Islet of Langerhans (tissue), 1 donor: ENCODE data around the gene ZC3H7A.
A peak's percentile ranks its signal among the peaks of the same experiment; 100 is the strongest.

Experiments
- FAIRE-seq: peaks from one replicate; lab custom pipeline; 2011; peaks lifted over from hg19 to GRCh38; lab: Jason Lieb, UNC

ZC3H7A gene

DNA sequence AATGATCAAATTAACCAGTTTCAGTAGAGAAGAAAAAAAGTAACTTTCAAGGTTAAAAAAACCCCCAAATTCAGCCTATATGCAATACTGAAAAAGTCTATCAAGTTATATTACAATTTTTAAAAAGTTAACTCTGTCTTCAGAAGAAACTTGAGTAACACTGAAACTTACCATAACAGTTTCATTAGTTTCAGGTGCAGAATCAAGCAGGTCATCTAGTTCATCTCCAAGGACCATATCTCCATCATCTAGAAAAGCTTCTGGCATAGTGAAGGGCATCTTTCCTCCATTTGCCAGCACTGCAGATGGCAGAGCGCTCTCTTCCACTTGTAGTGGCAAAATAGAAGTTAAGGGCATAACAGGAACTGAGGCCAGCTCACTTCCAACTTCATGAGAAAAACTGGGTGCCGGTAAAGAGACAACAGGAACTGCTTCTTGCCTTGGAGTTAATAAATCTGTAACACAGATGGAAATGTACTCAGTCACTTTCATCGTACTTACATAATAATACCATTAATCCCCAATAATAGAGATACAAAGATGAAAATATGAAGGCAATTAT lies 22.9 kb downstream of the ZC3H7A start:
- FAIRE-seq = no peak

DNA sequence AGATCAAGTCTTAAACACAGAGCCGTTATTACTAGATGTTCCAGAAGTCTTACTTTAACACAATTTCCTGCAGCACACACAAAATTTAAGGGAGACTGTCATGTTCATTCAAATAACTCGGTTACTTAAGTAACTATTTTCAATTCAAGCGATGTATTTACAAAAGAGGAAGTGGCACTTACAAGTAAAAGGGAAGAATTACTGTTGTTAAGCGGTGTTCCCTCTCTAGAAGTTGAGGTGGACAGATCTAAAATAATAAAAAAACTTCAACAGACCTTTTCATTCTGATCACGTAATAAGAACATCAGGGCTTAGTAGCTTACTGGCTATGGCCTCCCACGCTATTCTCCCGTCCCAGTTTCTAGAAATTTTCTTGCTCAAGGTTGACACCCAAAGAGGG lies 28.2 kb downstream of the ZC3H7A start:
- FAIRE-seq = no peak

DNA sequence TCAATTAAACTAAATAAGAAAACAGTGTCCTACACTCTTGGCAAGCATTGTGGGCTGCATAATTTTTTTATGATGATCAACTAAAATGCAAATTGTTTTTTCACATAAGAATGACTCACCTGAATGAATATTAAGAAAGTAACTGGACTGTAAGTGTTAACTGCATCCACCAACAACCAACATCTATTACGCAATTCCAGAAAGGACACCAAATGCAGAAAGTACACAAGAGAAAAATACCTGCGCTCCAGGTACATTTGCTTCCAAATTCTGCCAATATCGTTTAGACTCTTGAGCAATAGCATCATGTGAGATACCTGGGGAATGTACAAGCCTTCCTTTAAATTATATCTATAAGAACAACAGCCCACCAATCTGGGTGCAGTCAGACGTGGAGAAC lies 34.6 kb downstream of the ZC3H7A start:
- FAIRE-seq = no peak

DNA sequence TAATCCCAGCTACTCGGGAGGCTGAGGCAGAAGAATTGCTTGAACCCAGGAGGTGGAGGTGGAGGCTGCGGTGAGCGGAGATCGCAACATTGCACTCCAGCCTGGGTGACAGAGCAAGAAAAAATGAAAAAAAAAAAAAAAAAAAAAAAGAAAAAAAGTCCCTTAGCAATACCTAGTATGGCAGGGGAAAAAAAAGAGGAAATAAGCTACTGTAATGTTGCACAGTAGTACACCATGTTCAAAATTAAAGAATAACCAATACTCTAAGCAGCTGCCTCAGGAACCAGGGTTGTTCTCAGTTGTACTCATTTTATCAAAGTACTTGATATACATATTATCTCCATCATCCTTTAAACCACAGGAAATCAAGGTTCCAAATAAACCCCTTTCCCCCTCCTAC lies 37.1 kb downstream of the ZC3H7A start:
- no peak for FAIRE-seq

DNA sequence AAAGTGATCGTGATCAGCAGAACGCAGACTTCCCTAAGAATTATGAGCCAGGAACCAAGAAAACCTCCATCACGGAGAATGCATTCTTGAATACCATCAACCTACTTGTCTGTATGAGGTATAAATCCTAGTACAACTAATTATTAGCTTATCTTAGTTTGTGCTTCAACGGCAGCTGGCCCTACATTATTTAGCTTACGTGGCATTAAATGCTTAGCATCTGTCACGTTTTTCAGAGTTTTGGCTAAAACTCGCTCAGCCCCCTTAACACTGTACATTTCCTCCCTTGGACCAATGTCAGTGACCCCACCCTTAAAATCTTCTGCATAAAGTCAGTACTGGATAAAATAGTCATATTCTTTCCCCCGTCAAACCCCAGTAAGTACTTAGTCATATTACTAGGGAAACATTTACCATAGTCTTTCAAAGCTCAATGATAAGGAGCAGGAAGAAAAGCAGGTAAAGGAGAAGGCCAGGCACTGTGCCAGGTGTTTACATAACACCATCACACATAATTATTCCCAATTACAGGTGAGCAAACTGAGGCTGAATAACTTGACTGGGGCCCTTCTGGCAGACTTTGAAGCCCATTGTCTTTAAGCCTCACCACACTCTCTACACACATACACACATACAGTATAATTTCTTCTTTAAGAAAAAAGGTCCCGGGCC lies 37.8 kb downstream of the ZC3H7A start:
- no peak for FAIRE-seq

DNA sequence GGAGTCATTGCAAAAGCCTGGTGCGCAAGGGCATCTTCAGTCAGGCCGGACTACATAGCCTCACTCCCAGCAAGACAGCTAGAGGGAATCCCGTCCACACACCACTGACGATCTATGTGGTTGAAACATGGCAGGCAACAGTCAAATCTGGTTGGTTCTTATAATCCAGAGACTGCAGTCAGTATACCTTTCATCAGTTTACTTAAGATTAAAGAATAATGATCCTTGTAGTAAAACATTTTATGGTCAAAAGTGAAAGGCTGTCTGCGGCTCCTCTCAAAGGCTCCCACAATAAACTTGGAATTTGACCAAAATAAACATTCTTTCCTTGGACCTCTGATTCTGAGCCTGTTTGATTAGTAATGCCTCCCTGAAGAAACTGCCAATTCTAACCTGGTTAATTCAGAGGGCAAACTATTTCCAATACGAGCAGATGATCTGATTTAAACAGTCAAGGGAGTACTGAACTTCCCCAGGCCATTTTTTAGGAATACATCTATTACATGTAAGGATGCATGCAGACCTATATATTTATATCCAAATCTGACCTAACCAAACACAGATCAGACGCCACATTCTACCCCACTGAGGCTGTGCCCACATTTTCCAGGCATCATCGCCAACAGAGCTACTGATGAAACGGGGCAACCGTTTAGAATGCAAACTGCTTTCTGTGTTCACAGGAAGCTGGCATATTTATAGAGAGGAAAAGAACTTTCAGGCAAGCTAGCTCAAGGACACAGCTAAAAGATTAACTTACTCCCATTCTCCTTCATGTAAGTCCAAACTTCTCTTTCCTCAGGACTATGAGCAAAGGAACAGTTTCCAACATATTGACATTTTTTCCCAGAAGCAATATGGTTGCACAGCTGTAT lies 39.1 kb downstream of the ZC3H7A start:
- no peak for FAIRE-seq

DNA sequence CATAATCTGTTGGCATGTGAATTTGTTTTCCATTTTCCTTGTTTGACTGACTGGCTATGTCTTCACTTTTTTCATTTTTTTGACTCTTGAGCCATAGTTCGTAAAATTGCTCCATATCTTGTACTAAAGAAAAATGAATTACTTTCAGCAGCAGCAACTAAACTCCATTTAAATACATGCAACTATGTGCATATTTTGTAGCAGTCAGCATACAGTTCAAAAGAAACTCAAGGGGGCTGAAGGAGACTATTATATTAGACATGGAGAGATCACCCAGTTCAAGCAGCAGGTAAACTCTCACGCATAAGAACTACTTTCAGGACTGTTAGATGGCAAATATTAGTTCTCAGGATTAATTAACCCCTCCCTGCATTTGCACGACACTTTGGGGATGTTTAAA lies 40.8 kb downstream of the ZC3H7A start:
- FAIRE-seq = no peak

DNA sequence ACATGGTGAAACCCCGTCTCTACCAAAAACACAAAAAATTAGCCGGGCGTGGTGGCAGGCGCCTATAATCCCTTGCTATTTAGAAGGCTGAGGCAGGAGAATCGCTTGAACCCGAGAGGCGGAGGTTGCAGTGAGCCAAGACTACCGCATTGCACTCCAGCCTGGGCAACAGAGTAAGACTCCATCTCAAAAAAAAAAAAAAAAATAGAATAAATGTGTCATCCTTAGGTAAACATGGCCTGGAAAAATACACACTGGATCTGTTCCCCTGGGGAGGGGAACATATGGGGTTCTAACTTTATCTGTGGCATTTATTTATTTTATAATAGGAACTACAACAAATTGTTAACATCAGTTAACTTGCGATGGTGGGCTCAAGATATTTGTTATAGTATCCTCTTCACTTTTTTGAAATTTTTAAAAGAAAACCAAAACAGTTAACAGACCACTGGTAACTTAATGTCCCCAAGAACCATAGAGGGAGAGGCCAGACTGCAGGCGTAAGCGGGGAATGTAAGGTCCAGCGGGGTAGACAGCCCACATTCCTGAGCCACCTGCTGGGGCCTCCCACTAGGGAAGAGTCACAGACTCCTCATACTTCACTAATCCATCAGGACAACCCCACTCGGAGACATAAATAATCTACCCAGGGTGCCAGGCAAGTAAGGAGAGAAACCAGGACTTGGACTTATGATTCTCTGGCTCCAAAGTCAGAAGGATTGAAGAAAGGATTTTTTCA lies 41.9 kb downstream of the ZC3H7A start:
- no peak for FAIRE-seq

DNA sequence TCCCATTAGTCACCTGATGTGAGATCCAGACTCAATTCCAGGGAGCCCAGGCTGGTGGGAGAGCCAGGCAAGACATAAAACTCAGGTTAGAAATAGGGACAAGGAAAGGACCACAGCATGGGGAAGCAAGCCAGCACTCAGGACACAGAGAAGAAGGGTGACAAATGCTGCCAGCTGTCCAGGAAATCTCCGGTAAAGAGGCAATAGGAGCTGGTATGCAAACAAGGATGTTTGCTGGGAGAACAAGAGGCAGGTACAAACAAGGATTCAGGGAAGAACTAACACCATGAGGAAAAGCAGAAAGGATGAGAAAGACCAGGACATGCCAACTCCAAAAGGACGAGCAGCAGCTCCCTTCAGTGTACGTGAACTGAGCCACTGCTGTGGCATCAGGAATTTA lies 44.2 kb downstream of the ZC3H7A start:
- no peak for FAIRE-seq

DNA sequence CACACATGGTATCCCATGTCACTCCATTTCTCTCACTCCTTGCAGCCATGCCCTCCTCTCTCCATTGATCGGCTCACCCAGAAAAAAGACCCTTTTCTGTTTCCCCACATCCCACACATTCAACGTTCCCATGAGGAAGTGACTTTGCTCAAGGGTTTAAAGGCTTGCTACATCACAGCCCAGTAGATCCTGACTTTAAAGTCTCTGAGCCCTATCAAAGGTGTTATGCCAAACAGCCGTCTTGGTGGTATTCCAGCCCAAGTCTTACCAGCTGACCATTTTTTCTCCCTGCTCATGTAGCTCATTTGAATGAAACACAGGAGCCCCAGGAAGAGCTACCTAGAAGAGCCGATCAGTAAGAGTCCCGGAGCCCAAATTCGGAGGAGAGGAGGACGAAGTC lies 47.0 kb downstream of the ZC3H7A start:
- no peak for FAIRE-seq

DNA sequence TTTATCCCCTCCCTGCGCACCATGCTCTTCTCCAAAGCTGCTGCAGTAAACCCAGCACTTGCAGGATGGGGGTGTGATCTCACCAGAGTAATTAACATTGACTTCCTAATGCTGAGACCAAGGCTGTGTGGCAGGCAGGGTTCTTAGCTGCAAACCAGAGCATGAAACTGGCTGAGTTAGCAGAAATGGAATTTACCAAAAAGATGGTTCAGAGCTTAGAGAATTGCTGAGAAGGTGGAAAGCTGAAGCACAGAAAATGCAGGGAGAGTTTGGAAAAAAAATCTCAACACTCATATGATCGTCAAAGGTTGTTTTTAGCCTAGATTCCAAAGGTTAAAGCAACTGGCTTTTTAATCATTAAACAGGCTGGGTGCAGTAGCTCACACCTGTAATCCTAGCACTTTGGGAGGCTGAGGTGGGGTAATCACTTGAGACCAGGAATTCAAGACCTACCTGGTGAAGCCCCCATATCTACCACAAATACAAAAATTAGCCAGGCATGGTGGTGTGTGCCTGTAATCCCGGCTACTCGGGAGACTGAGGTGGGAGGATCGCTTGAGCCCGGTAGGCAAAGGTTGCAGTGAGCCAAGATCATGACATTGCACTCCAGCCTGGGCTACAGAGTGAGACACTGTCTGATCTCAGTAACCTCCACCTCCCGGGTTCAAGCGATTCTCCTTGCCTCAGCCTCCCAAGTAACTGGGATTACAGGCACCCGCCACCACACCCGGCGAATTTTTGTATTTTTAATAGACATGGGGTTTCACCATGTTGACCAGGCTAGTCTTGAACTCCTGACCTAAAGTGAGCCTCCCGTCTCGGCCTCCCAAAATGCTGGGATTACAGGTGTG lies 48.4 kb downstream of the ZC3H7A start:
- FAIRE-seq = peak; percentile 94

DNA sequence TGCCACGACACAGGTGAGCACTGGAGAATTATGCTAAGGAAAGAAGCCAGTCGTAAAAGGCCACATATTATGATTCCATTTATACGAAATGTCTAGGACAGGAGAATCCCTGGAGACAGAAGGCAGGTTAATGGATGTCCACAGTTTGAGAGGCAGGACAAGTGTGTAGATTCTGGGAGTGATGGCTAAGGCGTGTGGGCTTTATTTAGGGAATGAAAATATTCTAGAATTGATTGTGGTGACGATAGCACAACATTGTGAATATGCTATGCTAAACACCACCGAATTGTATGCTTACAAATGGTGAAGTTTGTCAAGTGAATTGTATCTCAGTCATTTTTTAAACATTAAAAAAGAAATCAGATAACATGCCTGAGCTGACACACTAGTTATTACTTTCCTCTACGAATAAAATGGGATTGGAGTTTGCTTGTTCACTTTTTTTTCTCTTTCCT lies 49.1 kb downstream of the ZC3H7A start:
- FAIRE-seq = peak; percentile 49

DNA sequence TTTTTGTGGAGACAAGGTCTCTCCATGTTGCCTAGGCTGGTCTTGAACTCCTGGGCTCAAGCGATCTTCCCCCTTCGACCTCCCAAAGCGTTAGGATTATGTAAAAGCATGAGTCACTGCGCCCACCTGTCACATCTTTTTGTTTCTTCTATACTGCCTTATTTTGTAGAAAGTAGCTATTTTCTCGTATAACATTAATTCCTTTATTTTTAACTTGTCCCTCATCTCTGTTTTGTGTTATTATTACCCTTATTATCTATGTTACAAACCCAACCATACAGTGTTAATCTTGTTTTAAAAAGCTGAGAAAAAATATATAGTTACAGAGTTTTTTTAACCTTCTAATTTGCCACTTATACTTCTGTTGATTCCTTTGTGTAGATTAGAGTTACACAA lies 53.0 kb downstream of the ZC3H7A start:
- FAIRE-seq = no peak

DNA sequence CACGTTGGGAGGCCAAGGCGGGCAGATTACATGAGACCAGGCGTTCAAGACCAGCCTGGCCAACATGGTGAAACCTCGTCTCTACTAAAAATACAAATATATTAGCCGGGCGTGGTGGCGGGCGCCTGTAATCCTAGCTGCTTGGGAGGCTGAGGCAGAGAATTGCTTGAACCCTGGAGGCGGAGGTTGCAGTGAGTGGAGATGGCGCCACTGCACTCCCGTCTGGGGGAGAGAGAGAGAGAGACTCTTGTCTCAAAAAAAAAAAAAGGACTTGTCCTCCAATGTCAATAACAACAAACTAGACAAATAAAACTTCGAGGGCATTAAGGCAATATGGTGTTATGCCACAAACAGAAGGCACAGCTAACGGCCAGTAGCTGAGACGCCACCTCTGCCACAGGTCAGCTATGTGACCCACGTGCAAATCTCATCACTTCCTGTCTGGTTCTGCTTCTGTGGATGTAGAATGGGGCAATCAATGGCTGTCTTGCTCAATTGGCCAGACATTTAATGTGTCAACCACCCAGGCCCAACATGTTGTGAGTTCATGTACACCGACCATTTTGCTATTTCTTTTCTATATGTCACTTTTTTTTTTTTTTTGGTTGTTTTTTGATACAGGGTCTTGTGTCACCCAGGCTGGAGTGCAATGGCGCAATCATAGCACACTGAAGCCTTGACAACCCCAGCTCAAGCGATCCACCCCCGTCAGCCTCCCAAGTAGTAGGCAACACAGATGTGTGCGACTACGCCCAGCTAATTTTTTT lies 53.6 kb downstream of the ZC3H7A start:
- FAIRE-seq = no peak

DNA sequence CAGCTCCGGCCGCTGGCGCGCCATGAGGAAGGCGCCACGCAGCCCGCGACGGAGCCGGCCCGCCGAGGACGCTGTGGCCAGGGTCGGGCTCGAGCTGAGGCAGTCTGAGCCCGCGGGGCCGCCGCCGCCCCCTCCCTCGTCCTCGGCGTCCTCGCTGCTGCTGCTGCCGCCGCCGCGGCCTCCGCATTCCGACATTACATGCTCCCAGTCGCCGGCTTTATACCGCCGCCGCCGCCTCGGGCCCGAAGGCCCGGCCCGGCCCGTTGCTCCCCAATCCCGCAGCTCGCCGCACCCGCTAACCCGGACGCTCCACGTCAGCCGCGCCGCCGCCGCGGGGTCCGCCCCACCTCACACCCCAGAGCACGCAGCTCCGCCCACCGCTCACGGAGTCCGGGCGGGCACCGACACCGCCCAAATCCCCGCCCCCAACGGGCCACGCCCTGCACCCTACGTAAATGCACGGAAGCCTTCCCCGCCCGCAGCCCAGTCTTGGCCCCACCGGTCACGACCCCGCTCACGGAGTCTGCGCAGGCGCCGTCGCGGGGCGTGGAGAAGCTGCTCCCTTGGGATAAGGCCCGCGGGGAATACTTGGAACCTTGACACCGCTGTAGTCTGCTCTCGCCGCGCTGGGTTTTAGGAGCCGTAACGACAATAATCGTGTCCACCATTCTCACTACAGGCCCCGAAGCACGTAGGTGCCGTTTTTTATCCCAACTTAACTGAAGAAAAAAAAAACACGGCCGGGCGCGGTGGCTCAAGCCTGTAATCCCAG lies 54.3 kb downstream of the ZC3H7A start, which contains the start of gene TXNDC11:
TXNDC11 (minus strand) TSS at position 322 of the 772 bp plus-strand sequence; CDS start at position 195, 127 bp downstream.
- no peak for FAIRE-seq

DNA sequence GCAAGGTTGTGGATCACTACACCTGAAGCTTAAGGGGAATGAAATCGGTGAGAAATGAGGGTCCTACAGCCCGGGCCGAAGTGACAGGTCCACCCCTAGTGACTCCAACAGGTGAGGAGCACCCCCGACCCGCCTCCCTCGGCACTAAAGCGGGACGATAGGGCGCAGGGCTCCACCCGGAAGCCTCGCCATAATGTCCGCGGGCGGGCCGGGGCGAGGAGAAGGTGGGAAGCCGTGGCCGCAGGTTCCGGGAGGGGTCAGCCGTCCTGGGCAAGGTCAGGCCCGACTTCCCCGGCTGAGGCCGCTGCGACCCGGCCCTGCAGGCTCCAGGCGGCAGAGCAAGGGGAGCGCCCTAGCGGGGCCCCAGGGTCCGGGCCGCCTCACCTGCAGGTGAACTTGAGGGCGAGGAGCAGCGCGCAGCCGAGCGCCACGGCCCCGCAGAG lies 54.9 kb downstream of the ZC3H7A start:
- FAIRE-seq = no peak

DNA sequence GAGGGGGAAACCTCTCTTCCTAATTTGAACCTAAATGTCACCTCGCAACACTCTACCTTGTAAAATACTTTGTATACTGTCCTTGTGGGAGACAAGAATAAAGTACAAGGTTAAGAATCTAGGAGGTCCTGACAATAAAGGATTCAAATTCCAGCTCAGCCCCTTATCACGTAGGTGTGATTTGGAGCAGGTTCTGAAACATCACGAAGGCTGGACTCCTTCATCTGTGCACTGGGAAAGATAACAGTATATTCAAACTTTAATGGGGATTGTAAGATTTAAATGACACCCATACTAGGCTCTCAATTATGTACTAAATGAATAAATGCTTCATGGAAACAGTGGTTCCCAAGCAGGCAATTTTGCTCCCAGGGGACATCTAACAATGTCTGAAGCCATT lies 56.5 kb downstream of the ZC3H7A start:
- no peak for FAIRE-seq

DNA sequence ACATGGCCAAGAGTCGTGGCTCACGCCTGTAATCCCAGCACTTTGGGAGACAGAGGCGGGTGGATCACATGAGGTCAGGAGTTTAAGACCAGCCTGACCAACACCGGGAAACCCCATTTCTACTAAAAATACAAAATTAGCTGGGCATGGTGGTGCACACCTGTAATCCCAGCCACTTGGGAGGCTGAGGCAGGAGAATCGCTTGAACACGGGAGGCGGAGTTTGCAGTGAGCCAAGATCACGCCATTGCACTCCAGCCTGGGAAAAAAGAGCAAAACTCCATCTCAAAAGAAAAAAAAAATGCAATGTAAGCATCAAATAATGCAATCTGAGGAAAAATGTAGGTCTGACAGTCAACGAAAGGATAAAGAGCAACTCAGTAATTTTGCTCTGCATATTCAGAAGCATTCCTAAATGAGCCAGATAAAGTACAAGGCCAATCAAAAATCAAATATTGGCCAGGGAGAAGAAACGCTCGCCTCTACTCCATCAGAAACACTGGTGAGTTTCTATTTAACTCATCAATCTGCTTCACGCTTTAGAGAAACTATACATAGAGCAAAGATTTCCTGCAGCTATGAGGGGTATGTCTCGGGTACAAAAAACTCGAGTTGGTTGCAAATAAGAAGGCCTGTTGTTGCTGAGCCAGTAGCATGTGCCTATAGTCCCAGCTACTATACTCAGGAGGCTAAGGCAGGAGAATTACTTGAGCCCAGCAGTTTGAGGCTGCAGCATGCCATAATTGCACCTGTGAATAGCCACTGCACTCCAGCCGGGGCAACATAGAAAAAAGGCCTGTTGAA lies 58.1 kb downstream of the ZC3H7A start:
- FAIRE-seq = no peak

DNA sequence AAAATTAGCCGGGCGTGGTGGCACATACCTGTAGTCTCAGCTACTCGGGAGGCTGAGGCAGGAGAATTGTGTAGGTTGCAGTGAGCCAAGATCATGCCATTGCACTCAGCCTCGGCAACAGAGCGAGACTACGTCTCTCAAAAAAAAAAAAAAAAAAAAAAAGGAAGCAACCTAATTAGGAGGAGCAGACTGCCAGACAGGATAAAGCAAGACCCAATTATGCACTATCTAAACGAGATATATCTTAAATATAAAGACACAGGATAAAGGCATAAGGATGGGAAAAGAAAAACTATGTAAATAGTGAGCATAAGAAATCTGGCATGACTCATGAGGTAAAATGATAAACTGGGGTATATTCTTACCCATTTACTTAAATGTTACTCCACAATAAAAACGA lies 59.3 kb downstream of the ZC3H7A start:
- no peak for FAIRE-seq
